Endothelial cell of umbilical vein (primary cell): ENCODE measurements around the gene TSC22D1. TPM values are rescaled to one million over a fixed set of nuclear protein-coding genes. Genes with fewer than 3 reads are reported as not detected.

Experiments used
- BruUV-seq: library from RNA; stranded (reverse); fragments of 400-500 nt; replicated peaks from 2 replicates; lab custom pipeline; 2021; lab: Mats Ljungman, UMichigan
- CTCF ChIA-PET: fragments of 300-600, 350-600 bp; sonication (Branson Sonifier 250); formaldehyde crosslinking; loops from one replicate; lab custom pipeline; 2021; ENCODE audit warnings: antibody characterized with exemption, inconsistent platforms; lab: Charles Lee
- POLR2A ChIA-PET: fragments of 300-600, 350-600 bp; sonication (Branson Sonifier 250); formaldehyde crosslinking; loops from one replicate; lab custom pipeline; 2021; ENCODE audit warnings: antibody characterized with exemption, inconsistent platforms; lab: Charles Lee
- DNase-seq: peaks from one replicate; pipeline ENCODE4 v3.0.0-alpha.2; 2011; ENCODE audit warnings: low read depth, low spot score
- FAIRE-seq: peaks from 2 replicates; lab custom pipeline; 2011; peaks lifted over from hg19 to GRCh38; lab: Jason Lieb, UNC
- H2AFZ ChIP-seq: 2 replicates; pipeline ENCODE4 v1.6.0; 2012; ENCODE audit warnings: low read depth, low read length, control low read depth, inconsistent platforms
- H3K27ac ChIP-seq: 2 replicates; pipeline ENCODE4 v1.5.1; 2011; ENCODE audit warnings: low read depth, mild to moderate bottlenecking, control low read depth, low read length, moderate library complexity; ENCODE audit not compliant: insufficient read depth
- H3K27me3 ChIP-seq, 2 experiments: 2 replicates each; pipeline versions ENCODE4 v1.6.0 to v1.6.1; 2011; ENCODE audit warnings: low read length in 2 of 2, mixed read lengths in 1 of 2; ENCODE audit not compliant: control insufficient read depth in 2 of 2, insufficient read depth in 2 of 2
- H3K36me3 ChIP-seq, 2 experiments: 2 replicates in 1 of 2; 3 replicates in 1 of 2; pipeline ENCODE4 v1.5.1; 2011; ENCODE audit warnings: low read length in 2 of 2, mild to moderate bottlenecking in 1 of 2, moderate library complexity in 1 of 2; ENCODE audit not compliant: control insufficient read depth in 2 of 2, insufficient read depth in 2 of 2; ENCODE audit errors: extremely low read depth in 1 of 2
- H3K4me1 ChIP-seq: 3 replicates; pipeline ENCODE4 v1.5.1; 2011; ENCODE audit warnings: mild to moderate bottlenecking, low read length; ENCODE audit not compliant: control insufficient read depth, insufficient read depth; ENCODE audit errors: extremely low read depth
- H3K4me2 ChIP-seq: 2 replicates; pipeline ENCODE4 v1.6.1; 2011; ENCODE audit warnings: low read length, control low read depth, mixed read lengths; ENCODE audit not compliant: insufficient read depth
- H3K4me3 ChIP-seq, 3 experiments: fragments of 200-600 bp in 1 of 3; sonication (generic), shearing (Covaris generic) in 1 of 3; replicated peaks in 1 of 3; 2 replicates each; pipeline ENCODE4 v1.5.1; 2011 to 2016; ENCODE audit warnings: control low read depth in 3 of 3, low read length in 3 of 3, mild to moderate bottlenecking in 2 of 3, inconsistent platforms in 1 of 3, low read depth in 1 of 3, moderate library complexity in 1 of 3; ENCODE audit not compliant: insufficient read depth in 1 of 3
- H3K79me2 ChIP-seq: 2 replicates; pipeline ENCODE4 v1.6.0; 2012; ENCODE audit warnings: low read length, inconsistent platforms; ENCODE audit not compliant: control insufficient read depth, insufficient read depth
- H3K9ac ChIP-seq: replicated peaks from 2 replicates; pipeline ENCODE3; 2011; ENCODE audit warnings: low read length, control low read depth; ENCODE audit not compliant: insufficient read depth; ENCODE audit errors: extremely low read depth
- H3K9me1 ChIP-seq: replicated peaks from 3 replicates; pipeline ENCODE4 v1.6.0; 2011; ENCODE audit warnings: mild to moderate bottlenecking, low read length; ENCODE audit not compliant: control insufficient read depth, insufficient read depth; ENCODE audit errors: extremely low read depth
- H3K9me3 ChIP-seq: replicated peaks from 2 replicates; pipeline ENCODE4 v1.5.1; 2012; ENCODE audit warnings: low read length, inconsistent platforms; ENCODE audit not compliant: control insufficient read depth, insufficient read depth
- H4K20me1 ChIP-seq: replicated peaks from 2 replicates; pipeline ENCODE3; 2011; ENCODE audit warnings: mild to moderate bottlenecking, low read length; ENCODE audit not compliant: control insufficient read depth, insufficient read depth; ENCODE audit errors: extremely low read depth
- CTCF ChIP-seq, 2 donors: IDR thresholded peaks; 1 replicate in 1 of 2; 2 replicates in 1 of 2; pipeline ENCODE4 v1.5.1; 2011; ENCODE audit warnings: low read length in 2 of 2, mild to moderate bottlenecking in 2 of 2, moderate library complexity in 2 of 2, control low read depth in 1 of 2, inconsistent platforms in 1 of 2, low read depth in 1 of 2; ENCODE audit not compliant: insufficient read depth in 1 of 2; ENCODE audit errors: extremely low read depth in 1 of 2
- FOS ChIP-seq: IDR thresholded peaks from 2 replicates; pipeline ENCODE4 v1.6.1; 2011; ENCODE audit warnings: mild to moderate bottlenecking, low read length, moderate library complexity, borderline replicate concordance; ENCODE audit not compliant: insufficient read depth
- GATA2 ChIP-seq: IDR thresholded peaks from 2 replicates; pipeline ENCODE4 v1.7.0; 2011; ENCODE audit warnings: low read depth, mild to moderate bottlenecking, moderate library complexity, mixed read lengths, low read length; ENCODE audit not compliant: insufficient read length, insufficient read depth
- MYC ChIP-seq: IDR thresholded peaks from one replicate; pipeline ENCODE4 v1.6.1; 2011; ENCODE audit warnings: mild to moderate bottlenecking, low read depth, low read length
- dilution Hi-C: fragments of 300-500 bp; cut with MboI; formaldehyde crosslinking; loops from one replicate; pipeline ENCODE4 v1.15.0; 2019; ENCODE audit warnings: low sequenced_read_pairs; ENCODE audit not compliant: extremely low pct_ligation_motif_present
- intact Hi-C: fragments of 100-400 bp; cut with micrococcal nuclease; formaldehyde crosslinking; loops from one replicate; pipeline ENCODE4 v1.10.0; 2022
- polyA plus RNA-seq, 4 experiments: library from polyadenylated mRNA; depleted of rRNA in 3 of 4; stranded (reverse) in 3 of 4; unstranded in 1 of 4; fragments of >200 nt; gene quantifications; 2 replicates each; pipeline versions ENCODE4 v1.2.1 to v1.2.3, GENCODE V29; 2011 to 2012; ENCODE audit warnings: missing spikeins in 1 of 4
- total RNA-seq: library from RNA; stranded (reverse); gene quantifications from 2 replicates; pipeline ENCODE4 v1.2.3, GENCODE V29; 2021
- TF ChIP-seq, protein P1 (sequence below): IDR thresholded peaks from 2 replicates; pipeline ENCODE4 v1.6.1; 2011; ENCODE audit not compliant: insufficient read depth, insufficient read length

TSC22D1 gene
- total and polyA plus RNA-seq, 2 donors (not counting 3 experiments of a cell fraction or from before 2014, with no cell fraction given), result 47.7 to 51.8 TPM

GRCh38 chr13:44468874-44469273, 107.3 kb downstream of the TSC22D1 start:
- Histone ChIP-seq H3K9me1 (no peaks in the 10 kb centered on the region), H3K9me3 (no peaks in the 10 kb centered on the region), H3K36me3 (no peaks in the 10 kb centered on the region), H3K27ac (no peak overlapping the region), H3K9ac (no peak overlapping the region), H3K79me2 (no peaks in the 10 kb centered on the region), H3K4me3 (no peak overlapping the region), H3K4me2 (no peak overlapping the region), H3K4me1 (peaks cover 15% of the 10 kb centered on the region), H4K20me1 (no peaks in the 10 kb centered on the region), H3K27me3 (no peaks in the 10 kb centered on the region), H2AFZ (no peak overlapping the region)
- POLR2A ChIA-PET, result no interaction called here
- TF ChIP-seq GATA2, result no peak
- TF ChIP-seq, protein P1, sequence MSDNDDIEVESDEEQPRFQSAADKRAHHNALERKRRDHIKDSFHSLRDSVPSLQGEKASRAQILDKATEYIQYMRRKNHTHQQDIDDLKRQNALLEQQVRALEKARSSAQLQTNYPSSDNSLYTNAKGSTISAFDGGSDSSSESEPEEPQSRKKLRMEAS, result no peak
- no peak for TF ChIP-seq MYC
- TF ChIP-seq FOS, result no peak
- no peak for TF ChIP-seq CTCF (IDR thresholded peaks at IDR 0.05; ENCODE audit: extremely low read depth in 1 of 2, insufficient read depth in 1 of 2, low read depth in 1 of 2, low read length in 2 of 2)
- CTCF ChIA-PET, result interaction anchor here (1.1 to 3.5 kb wide), 8 partner anchors 9 to 564 kb away, joined by 3 to 45 read pairs (median 5); no protein-coding TSS in a partner anchor
- BruUV-seq, result no TSS peak
- intact Hi-C loops, result no loop called here
- no peak for FAIRE-seq
- dilution Hi-C loops, result loop anchor here (25.0 kb wide), 1 partner anchor 557 kb away; no protein-coding TSS in a partner anchor
- DNase-seq, result no peak
